OCI-LY7 (cell line): ENCODE measurements around the gene PRR5L.

Experiments
- CTCF ChIP-seq: fragments of 200-600 bp; sonication (generic); conservative IDR thresholded peaks from 2 replicates; pipeline ENCODE4 v1.5.1; 2014; ENCODE audit warnings: mild to moderate bottlenecking, antibody characterized with exemption, low read length, moderate library complexity, mixed read lengths
- EZH2phosphoT487 ChIP-seq: fragments of 200-600 bp; sonication (generic); IDR thresholded peaks from 2 replicates; pipeline ENCODE4 v1.6.1; 2018; ENCODE audit warnings: low read depth, borderline replicate concordance, mild to moderate bottlenecking, mixed run types, antibody characterized with exemption, low read length, moderate library complexity, mixed read lengths

DNA sequence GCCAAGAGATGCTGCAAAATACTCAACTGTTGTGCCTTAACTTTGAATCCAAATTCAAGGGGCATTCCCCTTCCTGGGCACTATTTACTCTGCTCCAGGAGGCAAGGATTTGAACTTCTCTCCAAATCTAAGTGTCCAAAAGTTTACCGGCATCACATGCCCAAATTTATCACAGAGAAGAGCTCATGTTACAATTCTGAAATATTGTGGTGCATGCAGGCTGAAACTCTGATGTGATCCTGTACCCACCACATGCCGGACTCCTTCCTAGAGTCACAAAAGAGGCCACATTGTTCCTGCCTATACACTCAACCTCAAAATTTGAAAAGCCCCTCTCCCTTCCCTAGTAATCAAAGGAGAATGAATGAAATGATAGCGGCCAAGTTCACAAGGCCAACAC, 212.7 kb downstream of the PRR5L start:
- TF ChIP-seq CTCF (no peak), EZH2phosphoT487 (no peak)
